Heart right ventricle (tissue), 16 donors: Measurements from ENCODE around the gene CHRM1. TPM values are rescaled to one million over a fixed set of nuclear protein-coding genes. Genes with fewer than 3 reads are reported as not detected.

Source experiments
- ATAC-seq, 8 donors: fragments of 200-7000 bp; cut with Tn5 transposase; one replicate each; pipeline ENCODE4 v1.9.1; 2020; ENCODE audit warnings: mild to moderate bottlenecking in 8 of 8, moderate library complexity in 8 of 8, moderate number of reproducible peaks in 1 of 8
- DNase-seq, 2 donors: peaks; one replicate each; pipeline ENCODE4 v3.0.0-alpha.2; 2020
- H3K27ac ChIP-seq, 10 donors: fragments of 200-600 bp; sonication (generic) in 2 of 10; one replicate each; pipeline versions ENCODE4 v1.5.0 to v1.8.0; 2020 to 2022; ENCODE audit warnings: mild to moderate bottlenecking in 3 of 10
- H3K27me3 ChIP-seq, 7 donors: fragments of 200-600 bp; one replicate each; pipeline ENCODE4 v1.8.0; 2021 to 2022; ENCODE audit warnings: mild to moderate bottlenecking in 2 of 7
- H3K36me3 ChIP-seq, 9 donors: fragments of 200-600 bp; sonication (generic) in 1 of 9; one replicate each; pipeline versions ENCODE4 v1.5.0 to v1.8.0; 2020 to 2022; ENCODE audit warnings: mild to moderate bottlenecking in 2 of 9
- H3K4me1 ChIP-seq, 9 donors: fragments of 200-600 bp; sonication (generic) in 1 of 9; one replicate each; pipeline versions ENCODE4 v1.5.0 to v1.8.0; 2020 to 2022; ENCODE audit warnings: mild to moderate bottlenecking in 4 of 9
- H3K4me3 ChIP-seq, 10 donors: fragments of 200-600 bp; sonication (generic) in 2 of 10; one replicate each; pipeline versions ENCODE4 v1.5.0 to v1.8.0; 2020 to 2022; ENCODE audit warnings: mild to moderate bottlenecking in 7 of 10, moderate library complexity in 2 of 10
- H3K9me3 ChIP-seq, 11 donors: fragments of 200-600 bp in 10 of 11; sonication (generic) in 2 of 11; one replicate each; pipeline versions ENCODE4 v1.5.0 to v1.8.0; 2013 to 2022; ENCODE audit warnings: mild to moderate bottlenecking in 2 of 11, control low read depth in 1 of 11, moderate library complexity in 1 of 11
- WGBS, 2 donors: extraction: QIAGEN DNeasy Blood & Tissue Kit; methylation state at CpG; one replicate each; pipeline ENCODE4 v1.1.7; 2013; ENCODE audit warnings: inconsistent platforms in 1 of 2; 5-methylcytosine and 5-hydroxymethylcytosine counted together
- intact Hi-C, 10 donors: fragments of 100-400 bp; cut with DNase I; formaldehyde crosslinking; loops; one replicate each; pipeline versions ENCODE4 v1.11.1 to v1.14.2; 2022
- polyA plus RNA-seq, 2 donors: library from polyadenylated mRNA; stranded (reverse); fragments of 200-250 nt; gene quantifications; one replicate each; pipeline ENCODE4 v1.2.3, GENCODE V29; 2013
- total RNA-seq, 10 donors: library from RNA; stranded (reverse); fragmentation: NEBNext Ultra II Directional in 3 of 10; extraction: Animal tissue kit (Norgen Biotek cat#: 25700) in 3 of 10; gene quantifications; one replicate each; pipeline versions ENCODE4 v1.2.1 to v1.2.4, GENCODE V29; 2021 to 2023
- TF ChIP-seq, protein P1 (sequence below), 9 donors: fragments of 200-600 bp; sonication (generic) in 2 of 9; IDR thresholded peaks; one replicate each; pipeline versions ENCODE4 v1.5.0 to v1.8.0; 2021 to 2022; ENCODE audit warnings: antibody characterized with exemption in 9 of 9, mild to moderate bottlenecking in 5 of 9, moderate library complexity in 1 of 9
- donor health status: Arrhythmogenic right ventricular cardiomyopathy.
- donor health status: ischemic (EF 13 %, LVEDD 7.1; RV severe dilation, severe dysfunction).
- donor health status: healthy with polysubstance abuse.
- donor health status: DM: no; HTN: yes; CAD: no.
- donor health status: DM: no; HTN: no; CAD: no.
- donor health status: ischemic (EF 25% LVEDD 6.9; RV normal size, moderate dysfunction).
- donor health status: ischemic (EF 25% LVEDD 5.7; RV mildly dilated, moderate dysfunction).
- donor health status: healthy.
- donor health status: DM: yes; HTN: yes; CAD: no.
- donor health status: Ischemic cardiomyopathy.
- donor health status: ischemic (EF 35%, LVEDD 5.7; RV mildly dilated, moderate dysfunction).
- donor health status: nonischemic (EF 11% LVEDD 7.7; RV severe dilation, severe dysfunction).
- donor health status: DM: yes; HTN: yes; CAD: no.
- donor health status: PGD.
- donor health status: ischemic (EF 29% LVEDD 5.4; RV normal size, mild dysfunction).
- donor health status: nonischemic (EF 23%, LVEDD 6.1; RV moderate dilation, normal function).

Gene CHRM1
- total and polyA plus RNA-seq, 12 donors, result not detected

DNA sequence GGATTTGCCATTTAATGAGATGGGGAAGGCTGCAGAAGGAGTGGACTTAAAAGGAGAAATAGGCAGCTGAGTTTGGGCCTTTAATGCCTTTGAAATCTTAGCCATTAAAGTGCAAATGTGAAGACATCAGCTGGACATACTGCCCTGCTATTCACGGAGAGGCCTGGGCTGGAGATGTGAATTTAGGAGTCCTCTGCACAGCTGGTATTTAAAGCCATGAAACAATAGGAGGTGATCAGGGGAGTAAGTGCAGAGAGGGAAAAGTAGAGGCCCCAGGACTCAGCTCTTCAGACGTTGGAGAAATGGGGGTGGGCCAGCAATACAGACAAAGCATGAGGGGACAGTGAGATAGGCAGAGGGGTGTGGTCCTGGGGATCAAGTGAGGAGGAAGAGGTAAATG lies 23.9 kb downstream of the CHRM1 start:
- no peaks in the 10 kb centered on the region for H3K36me3 ChIP-seq
- ATAC-seq (no peak), DNase-seq (no peak)
- TF ChIP-seq, protein P1, sequence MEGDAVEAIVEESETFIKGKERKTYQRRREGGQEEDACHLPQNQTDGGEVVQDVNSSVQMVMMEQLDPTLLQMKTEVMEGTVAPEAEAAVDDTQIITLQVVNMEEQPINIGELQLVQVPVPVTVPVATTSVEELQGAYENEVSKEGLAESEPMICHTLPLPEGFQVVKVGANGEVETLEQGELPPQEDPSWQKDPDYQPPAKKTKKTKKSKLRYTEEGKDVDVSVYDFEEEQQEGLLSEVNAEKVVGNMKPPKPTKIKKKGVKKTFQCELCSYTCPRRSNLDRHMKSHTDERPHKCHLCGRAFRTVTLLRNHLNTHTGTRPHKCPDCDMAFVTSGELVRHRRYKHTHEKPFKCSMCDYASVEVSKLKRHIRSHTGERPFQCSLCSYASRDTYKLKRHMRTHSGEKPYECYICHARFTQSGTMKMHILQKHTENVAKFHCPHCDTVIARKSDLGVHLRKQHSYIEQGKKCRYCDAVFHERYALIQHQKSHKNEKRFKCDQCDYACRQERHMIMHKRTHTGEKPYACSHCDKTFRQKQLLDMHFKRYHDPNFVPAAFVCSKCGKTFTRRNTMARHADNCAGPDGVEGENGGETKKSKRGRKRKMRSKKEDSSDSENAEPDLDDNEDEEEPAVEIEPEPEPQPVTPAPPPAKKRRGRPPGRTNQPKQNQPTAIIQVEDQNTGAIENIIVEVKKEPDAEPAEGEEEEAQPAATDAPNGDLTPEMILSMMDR (IDR thresholded peaks at IDR 0.05), result no peak
- intact Hi-C loops, result no loop called here
- no peaks in the 10 kb centered on the region for H3K27me3 ChIP-seq
- no peak overlapping the region for H3K27ac ChIP-seq
- peaks cover 0 to 9% (median 0%) of the 10 kb centered on the region in 9 donors for H3K4me1 ChIP-seq
- no peaks in the 10 kb centered on the region for H3K9me3 ChIP-seq
- WGBS, 2 donors, result 52 to 53% methylated on average over 2 of the region's 2 CpGs
- no peak overlapping the region for H3K4me3 ChIP-seq

- intact Hi-C loops, result no loop called here
- peaks cover 0 to 19% (median 0%) of the 10 kb centered on the region in 9 donors for H3K4me1 ChIP-seq
- no peaks in the 10 kb centered on the region for H3K27me3 ChIP-seq
- no peak overlapping the region for H3K4me3 ChIP-seq
- TF ChIP-seq, protein P1 (IDR thresholded peaks at IDR 0.05), result no peak
- ATAC-seq (peak in 4 of 8 donors; percentile 14 to 53 (median 30)), DNase-seq (peak in 1 of 2 donors; percentile 17)
- H3K36me3 ChIP-seq, result no peaks in the 10 kb centered on the region
- H3K27ac ChIP-seq, result peak overlapping the region in 5 of 10 donors; percentile 22 to 60 (median 45)
- WGBS, 2 donors, result 55 to 66% methylated on average over 10 of the region's 10 CpGs
- H3K9me3 ChIP-seq, result no peaks in the 10 kb centered on the region
Measured at GRCh38 chr11:62896049-62896448, 25.1 kb downstream of the CHRM1 start.

GRCh38 chr11:62895501-62895900 lies 25.7 kb downstream of the CHRM1 start:
- H3K4me3 ChIP-seq, result no peak overlapping the region
- ATAC-seq, result no peak
- no peaks in the 10 kb centered on the region for H3K36me3 ChIP-seq
- peaks cover 0 to 25% (median 5%) of the 10 kb centered on the region in 9 donors for H3K4me1 ChIP-seq
- no peaks in the 10 kb centered on the region for H3K9me3 ChIP-seq
- 76 to 78% methylated on average over 6 of the region's 6 CpGs for WGBS, 2 donors
- peak overlapping the region in 2 of 10 donors; percentile 22 to 60 for H3K27ac ChIP-seq
- no peaks in the 10 kb centered on the region for H3K27me3 ChIP-seq
- DNase-seq, result no peak
- TF ChIP-seq, protein P1 (IDR thresholded peaks at IDR 0.05), result no peak
- intact Hi-C loops, result no loop called here

GRCh38 chr11:62892077-62892922 lies 28.9 kb downstream of the CHRM1 start:
- Histone ChIP-seq H3K4me1 (peaks cover 0 to 41% (median 12%) of the 10 kb centered on the region in 9 donors), H3K27ac (peak overlapping the region in 1 of 10 donors; percentile 44), H3K27me3 (no peaks in the 10 kb centered on the region), H3K4me3 (no peak overlapping the region), H3K9me3 (no peaks in the 10 kb centered on the region), H3K36me3 (peaks cover 0 to 30% (median 20%) of the 10 kb centered on the region in 9 donors)
- DNase-seq, result no peak
- intact Hi-C loops, result no loop called here
- 84 to 87% methylated on average over 10 of the region's 10 CpGs for WGBS, 2 donors
- ATAC-seq, result no peak
- TF ChIP-seq, protein P1 (IDR thresholded peaks at IDR 0.05), result no peak
